OCI-LY3 (cell line): ENCODE data around the gene CERS6.

Source experiments
- H2AFZ ChIP-seq: fragments of 200-600, 300-600 bp; shearing (Covaris generic); 2 replicates; pipeline ENCODE4 v1.6.0; 2014; ENCODE audit warnings: antibody characterized with exemption, low read depth, low read length
- H3K27ac ChIP-seq: fragments of 200-600, 300-600 bp; sonication (generic); 2 replicates; pipeline ENCODE4 v1.5.1; 2014; ENCODE audit warnings: mild to moderate bottlenecking, low read length, moderate library complexity, mixed read lengths
- H3K27me3 ChIP-seq: fragments of 200-600, 300-600 bp; sonication (generic); 2 replicates; pipeline ENCODE4 v1.6.1; 2014; ENCODE audit warnings: low read depth, low read length, mixed read lengths
- H3K36me3 ChIP-seq: fragments of 200-600, 300-600 bp; sonication (generic); replicated peaks from 2 replicates; pipeline ENCODE3; 2014; ENCODE audit warnings: low read depth, low read length, mixed read lengths
- H3K4me1 ChIP-seq: fragments of 300-600, 200-600 bp; sonication (generic); 2 replicates; pipeline ENCODE4 v1.6.1; 2014; ENCODE audit warnings: low read length, mixed read lengths
- H3K4me2 ChIP-seq: fragments of 200-600, 300-600 bp; sonication (generic); 2 replicates; pipeline ENCODE4 v1.6.1; 2014; ENCODE audit warnings: low read length, mixed read lengths
- H3K4me3 ChIP-seq: fragments of 300-600, 200-600 bp; sonication (generic); 2 replicates; pipeline ENCODE4 v1.5.1; 2014; ENCODE audit warnings: antibody characterized with exemption, mild to moderate bottlenecking, low read length, moderate library complexity
- H3K79me2 ChIP-seq: fragments of 300-600, 200-600 bp; shearing (Covaris generic); 2 replicates; pipeline ENCODE4 v1.6.1; 2014; ENCODE audit warnings: mild to moderate bottlenecking, low read length, mixed read lengths
- H3K9ac ChIP-seq: fragments of 300-600, 200-600 bp; shearing (Covaris generic); 2 replicates; pipeline ENCODE4 v1.6.0; 2014; ENCODE audit warnings: mild to moderate bottlenecking, low read length, moderate library complexity
- H3K9me3 ChIP-seq: fragments of 200-600, 300-600 bp; shearing (Covaris generic); 2 replicates; pipeline ENCODE4 v1.6.1; 2014; ENCODE audit warnings: low read length, mixed read lengths; ENCODE audit not compliant: insufficient read depth
- H4K20me1 ChIP-seq: fragments of 200-600, 300-600 bp; sonication (generic); 2 replicates; pipeline ENCODE4 v1.6.1; 2016; ENCODE audit warnings: low read length, mixed read lengths; ENCODE audit not compliant: insufficient read depth
- CTCF ChIP-seq: fragments of 200-600, 300-600 bp; sonication (generic); IDR thresholded peaks from 2 replicates; pipeline ENCODE4 v1.5.1; 2014; ENCODE audit warnings: antibody characterized with exemption, low read length, low read depth
- EZH2phosphoT487 ChIP-seq: fragments of 200-600 bp; shearing (Covaris generic); IDR thresholded peaks from 2 replicates; pipeline ENCODE4 v1.6.1; 2018; ENCODE audit warnings: antibody characterized with exemption, mixed run types, low read depth

Gene CERS6

GRCh38 chr2:168596881-168597655, 141.0 kb downstream of the CERS6 start:
- H2AFZ ChIP-seq, result no peak overlapping the region
- H3K27ac ChIP-seq, result no peak overlapping the region
- no peaks in the 10 kb centered on the region for H3K9me3 ChIP-seq
- H3K79me2 ChIP-seq, result no peaks in the 10 kb centered on the region
- H3K4me1 ChIP-seq, result peaks cover 40% of the 10 kb centered on the region
- H3K27me3 ChIP-seq, result no peaks in the 10 kb centered on the region
- H3K4me2 ChIP-seq, result no peak overlapping the region
- H4K20me1 ChIP-seq, result no peaks in the 10 kb centered on the region
- no peaks in the 10 kb centered on the region for H3K36me3 ChIP-seq
- TF ChIP-seq CTCF, result no peak
- TF ChIP-seq EZH2phosphoT487, result no peak
- H3K4me3 ChIP-seq, result no peak overlapping the region
- no peak overlapping the region for H3K9ac ChIP-seq

- H3K27me3 ChIP-seq, result no peaks in the 10 kb centered on the region
- no peak overlapping the region for H3K4me3 ChIP-seq
- peaks cover 48% of the 10 kb centered on the region for H3K4me1 ChIP-seq
- H3K79me2 ChIP-seq, result no peaks in the 10 kb centered on the region
- TF ChIP-seq EZH2phosphoT487 (no peak), CTCF (no peak)
- H3K36me3 ChIP-seq, result no peaks in the 10 kb centered on the region
- no peaks in the 10 kb centered on the region for H3K9me3 ChIP-seq
- H3K9ac ChIP-seq, result no peak overlapping the region
- H2AFZ ChIP-seq, result no peak overlapping the region
- H4K20me1 ChIP-seq, result no peaks in the 10 kb centered on the region
- no peak overlapping the region for H3K4me2 ChIP-seq
- no peak overlapping the region for H3K27ac ChIP-seq
Observed at GRCh38 chr2:168599738-168600137, 143.7 kb downstream of the CERS6 start.

GRCh38 chr2:168600949-168601348, 144.9 kb downstream of the CERS6 start:
- Histone ChIP-seq H3K4me2 (no peak overlapping the region; the same call in 1 of the 2 replicates), H3K4me1 (peaks cover 40% of the 10 kb centered on the region)
- TF ChIP-seq CTCF (no peak), EZH2phosphoT487 (no peak)

GRCh38 chr2:168601741-168602140, 145.7 kb downstream of the CERS6 start:
- peak overlapping the region; percentile 23; the same call in 1 of the 2 replicates for H3K27ac ChIP-seq
- peaks cover 40% of the 10 kb centered on the region for H3K4me1 ChIP-seq
- H3K36me3 ChIP-seq, result no peaks in the 10 kb centered on the region
- TF ChIP-seq EZH2phosphoT487 (no peak), CTCF (no peak)
- no peak overlapping the region for H2AFZ ChIP-seq
- H3K79me2 ChIP-seq, result 0 out of 2 replicates have a peak, but pooled peaks cover 3% of the 10 kb centered on the region
- H3K27me3 ChIP-seq, result no peaks in the 10 kb centered on the region
- H3K9me3 ChIP-seq, result peaks cover 12% of the 10 kb centered on the region; the same call in 1 of the 2 replicates
- H3K4me2 ChIP-seq, result peak overlapping the region; percentile 40
- H4K20me1 ChIP-seq, result no peaks in the 10 kb centered on the region
- H3K4me3 ChIP-seq, result no peak overlapping the region
- H3K9ac ChIP-seq, result no peak overlapping the region

More at GRCh38 chr2:168600949-168601348, 144.9 kb downstream of the CERS6 start:
- Histone ChIP-seq H3K4me3 (no peak overlapping the region), H4K20me1 (no peaks in the 10 kb centered on the region), H3K79me2 (no peaks in the 10 kb centered on the region), H2AFZ (no peak overlapping the region), H3K36me3 (no peaks in the 10 kb centered on the region), H3K27me3 (no peaks in the 10 kb centered on the region), H3K27ac (no peak overlapping the region), H3K9ac (no peak overlapping the region), H3K9me3 (peaks cover 9% of the 10 kb centered on the region; the same call in 1 of the 2 replicates)
